ENCODE data around the gene FN3K. TPM values are rescaled to one million over a fixed set of nuclear protein-coding genes. Genes with fewer than 3 reads are reported as not detected.

FN3K gene
- total and polyA plus RNA-seq, 2 of the 13 experiments (the other 11 are each of a cell fraction or from before 2014, with no cell fraction given): 3.5 to 12.2 TPM

GRCh38 chr17:82751171-82751570 is 15.8 kb downstream of the FN3K start (continued):
- TF ChIP-seq, protein P1, sequence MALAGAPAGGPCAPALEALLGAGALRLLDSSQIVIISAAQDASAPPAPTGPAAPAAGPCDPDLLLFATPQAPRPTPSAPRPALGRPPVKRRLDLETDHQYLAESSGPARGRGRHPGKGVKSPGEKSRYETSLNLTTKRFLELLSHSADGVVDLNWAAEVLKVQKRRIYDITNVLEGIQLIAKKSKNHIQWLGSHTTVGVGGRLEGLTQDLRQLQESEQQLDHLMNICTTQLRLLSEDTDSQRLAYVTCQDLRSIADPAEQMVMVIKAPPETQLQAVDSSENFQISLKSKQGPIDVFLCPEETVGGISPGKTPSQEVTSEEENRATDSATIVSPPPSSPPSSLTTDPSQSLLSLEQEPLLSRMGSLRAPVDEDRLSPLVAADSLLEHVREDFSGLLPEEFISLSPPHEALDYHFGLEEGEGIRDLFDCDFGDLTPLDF (CRISPR knock-in tag; IDR thresholded peaks at IDR 0.05): no peak
- no peak for TF ChIP-seq TCF7 (IDR thresholded peaks at IDR 0.05; ENCODE audit: low read depth)
- TF ChIP-seq, protein P2, sequence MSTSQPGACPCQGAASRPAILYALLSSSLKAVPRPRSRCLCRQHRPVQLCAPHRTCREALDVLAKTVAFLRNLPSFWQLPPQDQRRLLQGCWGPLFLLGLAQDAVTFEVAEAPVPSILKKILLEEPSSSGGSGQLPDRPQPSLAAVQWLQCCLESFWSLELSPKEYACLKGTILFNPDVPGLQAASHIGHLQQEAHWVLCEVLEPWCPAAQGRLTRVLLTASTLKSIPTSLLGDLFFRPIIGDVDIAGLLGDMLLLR (CRISPR knock-in tag; IDR thresholded peaks at IDR 0.05): no peak
- TF ChIP-seq, protein P3, sequence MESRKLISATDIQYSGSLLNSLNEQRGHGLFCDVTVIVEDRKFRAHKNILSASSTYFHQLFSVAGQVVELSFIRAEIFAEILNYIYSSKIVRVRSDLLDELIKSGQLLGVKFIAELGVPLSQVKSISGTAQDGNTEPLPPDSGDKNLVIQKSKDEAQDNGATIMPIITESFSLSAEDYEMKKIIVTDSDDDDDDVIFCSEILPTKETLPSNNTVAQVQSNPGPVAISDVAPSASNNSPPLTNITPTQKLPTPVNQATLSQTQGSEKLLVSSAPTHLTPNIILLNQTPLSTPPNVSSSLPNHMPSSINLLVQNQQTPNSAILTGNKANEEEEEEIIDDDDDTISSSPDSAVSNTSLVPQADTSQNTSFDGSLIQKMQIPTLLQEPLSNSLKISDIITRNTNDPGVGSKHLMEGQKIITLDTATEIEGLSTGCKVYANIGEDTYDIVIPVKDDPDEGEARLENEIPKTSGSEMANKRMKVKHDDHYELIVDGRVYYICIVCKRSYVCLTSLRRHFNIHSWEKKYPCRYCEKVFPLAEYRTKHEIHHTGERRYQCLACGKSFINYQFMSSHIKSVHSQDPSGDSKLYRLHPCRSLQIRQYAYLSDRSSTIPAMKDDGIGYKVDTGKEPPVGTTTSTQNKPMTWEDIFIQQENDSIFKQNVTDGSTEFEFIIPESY (CRISPR knock-in tag; IDR thresholded peaks at IDR 0.05): peak; percentile 88

DNA sequence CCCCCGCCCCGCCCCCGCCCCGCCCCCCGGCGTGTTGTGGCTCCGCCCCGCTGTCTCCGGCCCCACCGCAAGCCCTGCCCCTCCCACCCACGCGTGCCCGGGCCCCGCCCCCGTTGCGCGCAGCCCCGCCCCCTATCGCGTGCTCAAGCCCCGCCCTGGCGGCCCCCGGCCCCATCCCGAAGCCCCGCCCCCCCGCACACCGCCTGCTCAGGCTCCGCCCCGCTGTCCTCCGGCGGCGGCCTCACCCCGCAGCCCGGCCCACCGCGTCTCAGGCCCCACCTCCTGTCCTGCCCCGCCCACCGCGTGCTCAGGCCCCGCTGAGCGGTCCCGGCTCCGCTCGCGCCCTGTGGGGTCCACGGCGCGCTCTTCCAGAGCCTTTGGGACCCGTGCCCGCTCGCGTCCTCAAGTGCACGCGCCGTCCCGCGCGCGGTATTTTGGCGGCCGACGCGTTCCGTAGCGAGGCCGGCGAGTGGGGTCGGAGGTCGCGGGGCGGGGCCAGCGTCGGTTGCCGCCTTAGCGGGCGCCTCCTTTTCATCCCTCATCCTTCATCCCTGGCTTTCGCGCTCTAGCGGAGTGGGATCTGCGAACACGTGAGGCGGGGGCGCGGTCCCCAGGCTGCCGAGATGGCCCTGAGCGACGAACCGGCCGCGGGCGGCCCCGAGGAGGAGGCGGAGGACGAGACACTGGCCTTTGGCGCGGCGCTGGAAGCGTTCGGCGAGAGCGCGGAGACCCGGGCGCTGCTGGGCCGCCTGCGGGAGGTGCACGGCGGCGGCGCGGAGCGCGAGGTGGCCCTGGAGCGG is 16.4 kb downstream of the FN3K start, which contains the start of gene TBCD:
Gene TBCD, plus strand, starts transcription at position 495 of the 800 bp plus-strand sequence. Its CDS starts 129 bp downstream, at position 624.
- H3K4me1 ChIP-seq (ENCODE audit: insufficient read depth, low read length): peaks cover 22% of the 10 kb centered on the region
- H3K4me2 ChIP-seq (ENCODE audit: low read depth, low read length): peak within 1 kb of the TSS; percentile 75
- H3K27ac ChIP-seq (ENCODE audit: extremely low read length, insufficient read depth, low read length): peak within 1 kb of the TSS; percentile 84
- ChIA-PET POLR2A (interaction anchor here (1.3 kb wide), 1 partner anchor 16 kb away, joined by 6 read pairs; the partner anchor contains the start of gene FN3K), CTCF (ENCODE audit: low intra/inter-chr PET ratio, low total read pairs) (no interaction called here)
- H3K4me3 ChIP-seq (replicated peaks in 1 of 3; ENCODE audit: insufficient read depth in 1 of 3, low read depth in 2 of 3, low read length in 3 of 3): peak within 1 kb of the TSS; percentile 73 to 98 (median 95)
- no peaks in the 10 kb centered on the region for H4K20me1 ChIP-seq (ENCODE audit: insufficient read depth, low read length)
- in situ Hi-C loops (cut with HindIII; ENCODE audit: extremely low pct_ligation_motif_present, low pct_unique_long_range_greater_than_20kb) (loop anchor here (5.0 kb wide), 1 partner anchor 34 kb away; the partner anchor contains the start of gene FN3KRP), intact Hi-C loops (cut with micrococcal nuclease; ENCODE audit: unreplicated experiment) (loop anchor here (1.0 to 5.0 kb wide), 2 partner anchors 13 to 34 kb away; partner anchors contain the start of gene FN3KRP)
- H3K36me3 ChIP-seq (replicated peaks in 1 of 2; ENCODE audit: control insufficient read depth in 1 of 2, insufficient read depth in 2 of 2, low read length in 2 of 2): peaks cover 3 to 4% of the 10 kb centered on the region in 2 experiments; a peak in 4 of 5 replicates
- DNase-seq (ENCODE audit: low spot score) (peak; percentile 71), ATAC-seq (peak; percentile 83), FAIRE-seq (no peak)
- no peaks in the 10 kb centered on the region; a peak in 1 of 5 replicates for H3K27me3 ChIP-seq (ENCODE audit: control insufficient read depth in 1 of 2, insufficient read depth in 2 of 2, low read length in 2 of 2)
- H3K9ac ChIP-seq (ENCODE audit: insufficient read depth, low read depth, low read length): peak within 1 kb of the TSS; percentile 76
- BruUV-seq (replicated peaks): no TSS peak
- 3% methylated on average over 54 of the region's 114 CpGs for WGBS (ENCODE audit: low lambda C conversion rate)
- no peaks in the 10 kb centered on the region for H3K9me3 ChIP-seq (ENCODE audit: low read length)
- no peak within 1 kb of the TSS for H2AFZ ChIP-seq (ENCODE audit: low read length)
- peaks cover 14% of the 10 kb centered on the region for H3K79me2 ChIP-seq (ENCODE audit: insufficient read depth, low read length)
- TF ChIP-seq ZNF780A (CRISPR knock-in tag; IDR thresholded peaks at IDR 0.05): peak; percentile 94
- peak; percentile 86 for TF ChIP-seq RBFOX2 (IDR thresholded peaks at IDR 0.05; ENCODE audit: low read depth, low read length)
- TF ChIP-seq, protein P4, sequence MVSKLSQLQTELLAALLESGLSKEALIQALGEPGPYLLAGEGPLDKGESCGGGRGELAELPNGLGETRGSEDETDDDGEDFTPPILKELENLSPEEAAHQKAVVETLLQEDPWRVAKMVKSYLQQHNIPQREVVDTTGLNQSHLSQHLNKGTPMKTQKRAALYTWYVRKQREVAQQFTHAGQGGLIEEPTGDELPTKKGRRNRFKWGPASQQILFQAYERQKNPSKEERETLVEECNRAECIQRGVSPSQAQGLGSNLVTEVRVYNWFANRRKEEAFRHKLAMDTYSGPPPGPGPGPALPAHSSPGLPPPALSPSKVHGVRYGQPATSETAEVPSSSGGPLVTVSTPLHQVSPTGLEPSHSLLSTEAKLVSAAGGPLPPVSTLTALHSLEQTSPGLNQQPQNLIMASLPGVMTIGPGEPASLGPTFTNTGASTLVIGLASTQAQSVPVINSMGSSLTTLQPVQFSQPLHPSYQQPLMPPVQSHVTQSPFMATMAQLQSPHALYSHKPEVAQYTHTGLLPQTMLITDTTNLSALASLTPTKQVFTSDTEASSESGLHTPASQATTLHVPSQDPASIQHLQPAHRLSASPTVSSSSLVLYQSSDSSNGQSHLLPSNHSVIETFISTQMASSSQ (IDR thresholded peaks at IDR 0.05; ENCODE audit: low read depth): no peak
- TF ChIP-seq, protein P4 (CRISPR knock-in tag; IDR thresholded peaks at IDR 0.05; ENCODE audit: borderline replicate concordance): peak; percentile 75; the same call in 1 of the 2 replicates
- no peak for TF ChIP-seq SMARCC2 (IDR thresholded peaks at IDR 0.05)
- peak; percentile 93 for TF ChIP-seq KLF12 (CRISPR knock-in tag; IDR thresholded peaks at IDR 0.05; ENCODE audit: borderline replicate concordance)
- TF ChIP-seq SMC3 (IDR thresholded peaks at IDR 0.05; ENCODE audit: low read length): no peak
